SU-DHL-6 (cell line): ENCODE data around the gene RHOV.

Experiments
- H2AFZ ChIP-seq: fragments of 200-600 bp; sonication (generic); 2 replicates; pipeline ENCODE4 v1.6.1; 2014; ENCODE audit warnings: low read depth, mild to moderate bottlenecking, moderate library complexity, mixed read lengths, antibody characterized with exemption, low read length; ENCODE audit not compliant: severe bottlenecking
- H3F3A ChIP-seq: fragments of 200-600 bp; shearing (Covaris generic); 2 replicates; pipeline ENCODE4 v1.6.0; 2016; ENCODE audit warnings: antibody characterized with exemption, mild to moderate bottlenecking; ENCODE audit not compliant: insufficient read depth
- H3K27ac ChIP-seq: fragments of 200-600 bp; sonication (generic); 2 replicates; pipeline ENCODE4 v1.5.1; 2016; ENCODE audit warnings: low read depth, mild to moderate bottlenecking, low read length, moderate library complexity, mixed read lengths
- H3K27me3 ChIP-seq: fragments of 200-600 bp; sonication (generic), shearing (Covaris generic); 2 replicates; pipeline ENCODE4 v1.6.0; 2014; ENCODE audit warnings: mild to moderate bottlenecking, low read length
- H3K36me3 ChIP-seq: fragments of 200-600 bp; sonication (generic); 2 replicates; pipeline ENCODE4 v1.6.1; 2014; ENCODE audit warnings: mild to moderate bottlenecking, low read length, mixed read lengths
- H3K4me2 ChIP-seq: fragments of 300-600, 200-600 bp; shearing (Covaris generic), sonication (generic); 2 replicates; pipeline ENCODE4 v1.6.0; 2014; ENCODE audit warnings: low read length, low read depth, mild to moderate bottlenecking; ENCODE audit not compliant: poor library complexity, severe bottlenecking
- H3K4me3 ChIP-seq: fragments of 200-600 bp; sonication (generic); 2 replicates; pipeline ENCODE4 v1.5.1; 2014; ENCODE audit warnings: antibody characterized with exemption, low read length, mild to moderate bottlenecking, mixed read lengths; ENCODE audit not compliant: insufficient read depth, poor library complexity, severe bottlenecking
- H3K79me2 ChIP-seq: fragments of 200-600 bp; sonication (generic); 2 replicates; pipeline ENCODE4 v1.6.1; 2014; ENCODE audit warnings: mild to moderate bottlenecking, low read length, moderate library complexity; ENCODE audit not compliant: insufficient read depth
- H3K9ac ChIP-seq: fragments of 200-600 bp; sonication (generic); 2 replicates; pipeline ENCODE4 v1.7.0; 2014; ENCODE audit warnings: mild to moderate bottlenecking, low read length
- H3K9me2 ChIP-seq: fragments of 200-600 bp; sonication (generic); replicated peaks from 2 replicates; pipeline ENCODE4 v1.6.1; 2014; ENCODE audit warnings: low read length; ENCODE audit not compliant: insufficient read depth
- H3K9me3 ChIP-seq: fragments of 200-600 bp; sonication (generic); 2 replicates; pipeline ENCODE4 v1.6.1; 2014; ENCODE audit warnings: low read length, mixed read lengths; ENCODE audit not compliant: insufficient read depth
- H4K20me1 ChIP-seq: fragments of 200-600 bp; sonication (generic); 2 replicates; pipeline ENCODE4 v1.6.1; 2014; ENCODE audit warnings: low read depth, mild to moderate bottlenecking, antibody characterized with exemption, low read length, moderate library complexity, mixed read lengths
- EZH2phosphoT487 ChIP-seq: fragments of 200-600 bp; sonication (generic), shearing (Covaris generic); conservative IDR thresholded peaks from 2 replicates; pipeline ENCODE4 v1.6.1; 2018; ENCODE audit warnings: mild to moderate bottlenecking, antibody characterized with exemption, low read length, moderate library complexity, mixed read lengths
- TF ChIP-seq, protein P1 (sequence below): fragments of 200-600 bp; sonication (generic); IDR thresholded peaks from one replicate; pipeline ENCODE4 v1.5.1; 2017; ENCODE audit warnings: antibody characterized with exemption, mild to moderate bottlenecking, low read length, moderate library complexity; ENCODE audit not compliant: insufficient read depth, poor library complexity, severe bottlenecking

Gene RHOV

DNA sequence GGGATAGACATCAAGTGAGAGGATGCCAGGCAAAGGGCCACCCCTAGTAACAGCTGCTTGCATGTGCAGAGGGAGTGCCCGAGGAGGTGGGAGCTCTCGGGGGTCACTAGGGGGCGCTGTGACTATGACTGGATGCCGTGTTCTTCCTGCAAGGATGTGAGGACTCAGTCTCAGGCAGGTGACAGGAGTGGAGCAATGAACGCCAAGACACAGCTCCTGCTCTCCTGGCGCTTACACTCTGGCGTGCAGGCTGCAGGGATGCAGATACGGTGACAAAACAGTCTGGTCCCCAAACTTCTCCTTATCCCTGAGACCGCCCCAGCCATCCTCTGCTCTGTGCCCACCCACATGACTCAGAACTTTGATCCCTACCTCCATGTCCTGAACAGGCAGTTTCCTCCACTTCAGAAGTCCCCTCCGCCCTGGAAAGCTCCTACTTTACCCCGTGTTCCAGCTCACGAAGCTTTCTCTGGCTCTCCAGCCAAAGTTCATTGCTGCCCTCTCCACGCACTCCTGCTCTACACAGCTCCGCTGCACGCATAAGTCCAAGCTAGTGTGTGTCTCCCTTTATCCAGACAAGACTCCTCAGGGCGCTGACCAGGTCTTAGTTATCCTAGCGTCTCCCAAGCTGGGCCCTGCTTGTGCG, 14.7 kb downstream of the RHOV start:
- Histone ChIP-seq H3K27ac (no peak overlapping the region), H3K9me2 (no peaks in the 10 kb centered on the region), H3K9me3 (no peaks in the 10 kb centered on the region), H3K79me2 (no peaks in the 10 kb centered on the region), H3K9ac (no peak overlapping the region), H4K20me1 (no peaks in the 10 kb centered on the region), H3F3A (no peaks in the 10 kb centered on the region), H3K4me3 (no peak overlapping the region), H3K4me2 (no peak overlapping the region), H3K36me3 (no peaks in the 10 kb centered on the region), H2AFZ (peak overlapping the region; percentile 1), H3K27me3 (no peaks in the 10 kb centered on the region)
- TF ChIP-seq, protein P1, sequence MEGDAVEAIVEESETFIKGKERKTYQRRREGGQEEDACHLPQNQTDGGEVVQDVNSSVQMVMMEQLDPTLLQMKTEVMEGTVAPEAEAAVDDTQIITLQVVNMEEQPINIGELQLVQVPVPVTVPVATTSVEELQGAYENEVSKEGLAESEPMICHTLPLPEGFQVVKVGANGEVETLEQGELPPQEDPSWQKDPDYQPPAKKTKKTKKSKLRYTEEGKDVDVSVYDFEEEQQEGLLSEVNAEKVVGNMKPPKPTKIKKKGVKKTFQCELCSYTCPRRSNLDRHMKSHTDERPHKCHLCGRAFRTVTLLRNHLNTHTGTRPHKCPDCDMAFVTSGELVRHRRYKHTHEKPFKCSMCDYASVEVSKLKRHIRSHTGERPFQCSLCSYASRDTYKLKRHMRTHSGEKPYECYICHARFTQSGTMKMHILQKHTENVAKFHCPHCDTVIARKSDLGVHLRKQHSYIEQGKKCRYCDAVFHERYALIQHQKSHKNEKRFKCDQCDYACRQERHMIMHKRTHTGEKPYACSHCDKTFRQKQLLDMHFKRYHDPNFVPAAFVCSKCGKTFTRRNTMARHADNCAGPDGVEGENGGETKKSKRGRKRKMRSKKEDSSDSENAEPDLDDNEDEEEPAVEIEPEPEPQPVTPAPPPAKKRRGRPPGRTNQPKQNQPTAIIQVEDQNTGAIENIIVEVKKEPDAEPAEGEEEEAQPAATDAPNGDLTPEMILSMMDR, result peak; percentile 73
- no peak for TF ChIP-seq EZH2phosphoT487

DNA sequence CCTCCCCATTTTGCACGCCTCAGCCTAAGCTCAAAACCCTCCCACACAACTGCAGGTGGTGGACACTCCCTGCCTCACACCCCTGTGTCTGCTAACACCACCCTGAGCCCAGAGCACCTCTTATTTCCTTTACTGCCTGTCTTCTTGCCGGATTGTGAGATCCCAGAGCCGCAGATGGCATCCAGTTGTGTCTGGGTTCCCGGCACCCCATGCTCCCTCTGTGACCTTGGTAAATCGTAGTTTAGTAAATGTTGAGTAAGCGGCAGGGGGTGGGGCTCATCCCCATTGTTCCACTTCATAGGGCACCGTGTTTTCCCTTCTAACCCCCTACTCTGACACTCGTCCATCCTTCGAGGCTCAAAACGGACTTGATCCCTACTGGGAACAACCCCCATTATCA, 15.3 kb downstream of the RHOV start:
- no peak overlapping the region for H3K4me2 ChIP-seq
- no peaks in the 10 kb centered on the region for H3K36me3 ChIP-seq
- no peak overlapping the region for H3K4me3 ChIP-seq
- H3K27ac ChIP-seq, result no peak overlapping the region
- H3K27me3 ChIP-seq, result no peaks in the 10 kb centered on the region
- H3F3A ChIP-seq, result no peaks in the 10 kb centered on the region
- H3K9me2 ChIP-seq, result no peaks in the 10 kb centered on the region
- H2AFZ ChIP-seq, result no peak overlapping the region
- no peak for TF ChIP-seq EZH2phosphoT487
- H3K9me3 ChIP-seq, result no peaks in the 10 kb centered on the region
- no peaks in the 10 kb centered on the region for H3K79me2 ChIP-seq
- no peak overlapping the region for H3K9ac ChIP-seq
- H4K20me1 ChIP-seq, result no peaks in the 10 kb centered on the region

DNA sequence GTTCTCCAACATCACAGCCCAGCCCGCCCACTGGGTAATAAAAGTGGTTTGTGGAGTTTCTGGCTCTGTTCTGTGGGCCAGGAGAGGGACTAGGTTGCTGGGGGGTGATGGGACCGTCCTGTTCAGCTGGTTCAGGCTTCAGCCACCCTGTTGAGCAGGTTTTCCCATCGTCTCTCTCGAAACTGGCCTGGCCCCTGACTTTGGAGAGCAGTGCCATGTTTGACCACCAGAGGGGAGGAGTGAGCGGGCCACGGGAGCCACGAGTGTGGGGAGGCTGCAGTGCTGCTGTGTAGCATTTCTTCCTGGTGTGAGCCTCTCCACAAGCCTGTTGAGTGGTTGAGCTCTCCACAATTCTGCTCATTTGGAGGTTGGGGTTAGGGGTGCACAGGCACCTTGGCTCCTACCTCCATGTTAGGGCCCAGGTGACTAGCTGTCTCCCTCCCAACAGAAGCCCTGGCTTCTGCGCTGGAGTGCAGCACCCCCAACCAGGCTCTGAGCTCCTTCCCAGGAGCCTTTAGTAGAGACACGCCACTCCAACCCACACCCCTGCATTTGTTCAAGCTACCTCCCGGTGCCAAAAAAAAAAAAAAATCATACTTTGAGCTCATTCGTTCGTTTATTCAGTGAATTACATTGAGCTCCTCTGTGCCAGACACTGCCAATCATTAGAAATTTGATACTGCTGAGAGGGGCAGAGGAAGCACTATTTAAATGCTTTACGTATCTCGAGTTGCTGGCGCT, 16.3 kb downstream of the RHOV start:
- no peak overlapping the region for H3K4me2 ChIP-seq
- no peak overlapping the region for H3K4me3 ChIP-seq

More for the DNA sequence above, 16.3 kb downstream of the RHOV start:
- TF ChIP-seq, protein P1, result peak; percentile 93
- no peak for TF ChIP-seq EZH2phosphoT487
- no peaks in the 10 kb centered on the region for H4K20me1 ChIP-seq
- H3F3A ChIP-seq, result no peaks in the 10 kb centered on the region
- H3K27me3 ChIP-seq, result no peaks in the 10 kb centered on the region
- H3K9me3 ChIP-seq, result no peaks in the 10 kb centered on the region
- H3K36me3 ChIP-seq, result no peaks in the 10 kb centered on the region
- no peaks in the 10 kb centered on the region for H3K79me2 ChIP-seq
- no peak overlapping the region for H3K27ac ChIP-seq
- no peak overlapping the region for H3K9ac ChIP-seq
- H3K9me2 ChIP-seq, result no peaks in the 10 kb centered on the region
- H2AFZ ChIP-seq, result peak overlapping the region; percentile 58
